IMR-90 (cell line): ENCODE measurements around the gene CABCOCO1. TPM values are rescaled to one million over a fixed set of nuclear protein-coding genes. Genes with fewer than 3 reads are reported as not detected.

Experiments
- ATAC-seq: fragments of 200-7000 bp; cut with Tn5 transposase; 2 replicates; pipeline ENCODE4 v1.9.1; 2020; ENCODE audit warnings: low read depth, mild to moderate bottlenecking, moderate library complexity
- BruUV-seq: library from RNA; stranded (reverse); fragments of 400-500 nt; replicated peaks from 2 replicates; lab custom pipeline; 2021; lab: Mats Ljungman, UMichigan
- CTCF ChIA-PET: fragments of 300-600 bp; formaldehyde crosslinking; extraction: SDS; loops from one replicate; lab custom pipeline; 2021; ENCODE audit warnings: antibody characterized with exemption; lab: Yijun Ruan, JAX
- POLR2A ChIA-PET: fragments of 300-600 bp; sonication (Branson Sonifier 250); formaldehyde crosslinking; loops from one replicate; lab custom pipeline; 2022; ENCODE audit warnings: antibody characterized with exemption; ENCODE audit not compliant: unreplicated experiment; lab: Charles Lee
- DNase-seq: peaks from one replicate; pipeline ENCODE4 v3.0.0; 2013
- H2AFZ ChIP-seq: replicated peaks from 2 replicates; pipeline ENCODE3; 2013; ENCODE audit warnings: low read length, mild to moderate bottlenecking; ENCODE audit not compliant: poor library complexity
- H2AK5ac ChIP-seq: 2 replicates; pipeline ENCODE4 v1.6.1; 2013; ENCODE audit warnings: low read depth, low read length, inconsistent platforms
- H2AK9ac ChIP-seq: replicated peaks from 2 replicates; pipeline ENCODE3; 2013; ENCODE audit warnings: mild to moderate bottlenecking, low read depth, low read length, moderate library complexity; ENCODE audit not compliant: poor library complexity
- H2BK120ac ChIP-seq: 2 replicates; pipeline ENCODE4 v1.6.1; 2013; ENCODE audit warnings: low read depth, low read length, inconsistent platforms
- H2BK15ac ChIP-seq: 3 replicates; pipeline ENCODE4 v1.6.1; 2013; ENCODE audit warnings: low read depth, low read length, inconsistent platforms
- H2BK20ac ChIP-seq: 2 replicates; pipeline ENCODE4 v1.6.1; 2013; ENCODE audit warnings: low read depth, mild to moderate bottlenecking, inconsistent platforms, low read length, moderate library complexity
- H2BK5ac ChIP-seq: 2 replicates; pipeline ENCODE4 v1.6.1; 2013; ENCODE audit warnings: mild to moderate bottlenecking, low read depth, low read length, inconsistent platforms; ENCODE audit not compliant: poor library complexity, severe bottlenecking
- H3K14ac ChIP-seq: replicated peaks from 2 replicates; pipeline ENCODE4 v1.6.1; 2013; ENCODE audit warnings: low read depth, low read length, inconsistent platforms
- H3K18ac ChIP-seq: 2 replicates; pipeline ENCODE4 v1.6.1; 2013; ENCODE audit warnings: low read depth, low read length, control low read depth
- H3K23ac ChIP-seq: 2 replicates; pipeline ENCODE4 v1.6.1; 2013; ENCODE audit warnings: low read depth, low read length, inconsistent platforms
- H3K27ac ChIP-seq: 2 replicates; pipeline ENCODE4 v1.5.1; 2013; ENCODE audit warnings: mild to moderate bottlenecking, control low read depth, low read length; ENCODE audit not compliant: insufficient read depth
- H3K27me3 ChIP-seq: 2 replicates; pipeline ENCODE4 v1.6.1; 2013; ENCODE audit warnings: low read length; ENCODE audit not compliant: control insufficient read depth, insufficient read depth
- H3K36me3 ChIP-seq: 2 replicates; pipeline ENCODE4 v1.6.1; 2013; ENCODE audit warnings: low read length, mixed read lengths; ENCODE audit not compliant: control insufficient read depth, insufficient read depth
- H3K4ac ChIP-seq: 2 replicates; pipeline ENCODE4 v1.6.1; 2013; ENCODE audit warnings: low read depth, low read length, inconsistent platforms
- H3K4me1 ChIP-seq: 2 replicates; pipeline ENCODE4 v1.6.1; 2013; ENCODE audit warnings: low read length, mixed read lengths; ENCODE audit not compliant: control insufficient read depth, insufficient read depth
- H3K4me2 ChIP-seq: 2 replicates; pipeline ENCODE4 v1.6.1; 2013; ENCODE audit warnings: low read depth, mild to moderate bottlenecking, control low read depth, low read length, moderate library complexity
- H3K4me3 ChIP-seq: 2 replicates; pipeline ENCODE4 v1.5.1; 2013; ENCODE audit warnings: low read depth, mild to moderate bottlenecking, control low read depth, low read length, moderate library complexity; ENCODE audit not compliant: insufficient read depth
- H3K56ac ChIP-seq: 2 replicates; pipeline ENCODE4 v1.6.1; 2013; ENCODE audit warnings: low read length, inconsistent platforms; ENCODE audit not compliant: insufficient read depth; ENCODE audit errors: extremely low read depth
- H3K79me1 ChIP-seq, 2 experiments: 2 replicates each; pipeline ENCODE4 v1.6.1; 2013; ENCODE audit warnings: low read length in 2 of 2, inconsistent platforms in 1 of 2, low read depth in 1 of 2
- H3K9ac ChIP-seq: 2 replicates; pipeline ENCODE4 v1.6.1; 2013; ENCODE audit warnings: low read depth, low read length, control low read depth
- H3K9me1 ChIP-seq: 2 replicates; pipeline ENCODE4 v1.6.1; 2013; ENCODE audit warnings: low read length, inconsistent platforms; ENCODE audit not compliant: insufficient read depth
- H3K9me3 ChIP-seq: 2 replicates; pipeline ENCODE4 v1.6.1; 2013; ENCODE audit warnings: low read length; ENCODE audit not compliant: control insufficient read depth, insufficient read depth
- H4K20me1 ChIP-seq: 2 replicates; pipeline ENCODE4 v1.6.1; 2013; ENCODE audit warnings: low read length, inconsistent platforms; ENCODE audit not compliant: insufficient read depth
- H4K5ac ChIP-seq: 2 replicates; pipeline ENCODE4 v1.6.1; 2013; ENCODE audit warnings: mild to moderate bottlenecking, low read depth, low read length, control low read depth
- H4K8ac ChIP-seq, 2 experiments: 2 replicates each; pipeline ENCODE4 v1.6.1; 2013; ENCODE audit warnings: low read depth in 2 of 2, low read length in 2 of 2, control low read depth in 1 of 2, inconsistent platforms in 1 of 2
- H4K91ac ChIP-seq: 2 replicates; pipeline ENCODE4 v1.6.1; 2013; ENCODE audit warnings: low read depth, low read length, inconsistent platforms; ENCODE audit not compliant: insufficient read depth
- BHLHE40 ChIP-seq: fragments of 150-350 bp; IDR thresholded peaks from 2 replicates; pipeline ENCODE4 v1.6.1; 2016; ENCODE audit warnings: mild to moderate bottlenecking, low read depth, low read length
- CEBPB ChIP-seq: IDR thresholded peaks from 2 replicates; pipeline ENCODE4 v1.6.1; 2012; ENCODE audit warnings: low read depth, low read length, improper control_type of control experiment
- CHD1 ChIP-seq: IDR thresholded peaks from 2 replicates; pipeline ENCODE4 v1.6.1; 2012; ENCODE audit warnings: low read depth, low read length, improper control_type of control experiment
- FOS ChIP-seq: fragments of 150-350 bp; IDR thresholded peaks from 2 replicates; pipeline ENCODE4 v1.6.1; 2016; ENCODE audit warnings: low read depth, low read length
- MAFK ChIP-seq: IDR thresholded peaks from 2 replicates; pipeline ENCODE4 v1.6.1; 2012; ENCODE audit warnings: low read depth, low read length, improper control_type of control experiment
- MAZ ChIP-seq: IDR thresholded peaks from 2 replicates; pipeline ENCODE4 v1.6.1; 2012; ENCODE audit warnings: low read depth, mild to moderate bottlenecking, low read length, improper control_type of control experiment, moderate library complexity, borderline replicate concordance
- MXI1 ChIP-seq: IDR thresholded peaks from 2 replicates; pipeline ENCODE4 v1.6.1; 2012; ENCODE audit warnings: low read depth, mild to moderate bottlenecking, low read length, moderate library complexity, borderline replicate concordance
- NFE2L2 ChIP-seq: fragments of 150-350 bp; IDR thresholded peaks from 2 replicates; pipeline ENCODE4 v1.6.1; 2016; ENCODE audit warnings: low read depth, mild to moderate bottlenecking, low read length
- POLR2A ChIP-seq: IDR thresholded peaks from 2 replicates; pipeline ENCODE4 v1.6.1; 2012; ENCODE audit warnings: mild to moderate bottlenecking, low read depth, low read length
- RAD21 ChIP-seq: IDR thresholded peaks from 2 replicates; pipeline ENCODE4 v1.6.1; 2012; ENCODE audit warnings: low read length, improper control_type of control experiment
- RCOR1 ChIP-seq: IDR thresholded peaks from 2 replicates; pipeline ENCODE4 v1.6.1; 2012; ENCODE audit warnings: mild to moderate bottlenecking, low read length, improper control_type of control experiment; ENCODE audit not compliant: insufficient replicate concordance
- RFX5 ChIP-seq: IDR thresholded peaks from 2 replicates; pipeline ENCODE4 v1.8.0; 2012; ENCODE audit warnings: low read depth, mild to moderate bottlenecking, low read length, moderate library complexity
- SMC3 ChIP-seq: fragments of 150-350 bp; IDR thresholded peaks from 2 replicates; pipeline ENCODE4 v1.6.1; 2016; ENCODE audit warnings: low read depth, mild to moderate bottlenecking, antibody characterized with exemption, low read length, moderate library complexity
- WGBS, 2 experiments: methylation state at CpG; one replicate each; pipeline versions ENCODE4 v1.1.5 to v1.1.7; 2013; ENCODE audit warnings: missing lambda C conversion rate in 2 of 2; ENCODE audit not compliant: insufficient read length in 1 of 2; ENCODE audit errors: extremely low coverage in 2 of 2; 5-methylcytosine and 5-hydroxymethylcytosine counted together
- dilution Hi-C: fragments of 300-500 bp; cut with HindIII; formaldehyde crosslinking; loops from one replicate; pipeline ENCODE4 v1.14.3; 2018; ENCODE audit warnings: low sequenced_read_pairs; ENCODE audit not compliant: unreplicated experiment
- in situ Hi-C: fragments of 300-500 bp; cut with MboI; formaldehyde crosslinking; loops from 3 replicates; pipeline ENCODE4 v1.14.3; 2019; ENCODE audit warnings: low sequenced_read_pairs, inconsistent platforms, mixed read lengths
- intact Hi-C: fragments of 100-400 bp; cut with micrococcal nuclease; formaldehyde crosslinking; loops from 2 replicates; pipeline ENCODE4 v1.10.0; 2022
- polyA plus RNA-seq, 3 experiments: library from polyadenylated mRNA; depleted of rRNA; stranded (reverse); fragments of >200 nt; gene quantifications; 2 replicates each; pipeline ENCODE4 v1.2.3, GENCODE V29; 2012; ENCODE audit warnings: low replicate concordance in 1 of 3
- total RNA-seq: library from RNA; depleted of rRNA; stranded (reverse); fragments of >200 nt; gene quantifications from 2 replicates; pipeline ENCODE4 v1.2.3, GENCODE V29; 2012
- TF ChIP-seq, protein P1 (sequence below): fragments of 150-350 bp; IDR thresholded peaks from 2 replicates; pipeline ENCODE4 v1.6.1; 2017; ENCODE audit warnings: mild to moderate bottlenecking, antibody characterized with exemption, low read length, low read depth
- TF ChIP-seq, protein P2 (sequence below): conservative IDR thresholded peaks from 2 replicates; pipeline ENCODE4 v1.5.1; 2012; ENCODE audit warnings: mild to moderate bottlenecking, low read depth, low read length, improper control_type of control experiment
- TF ChIP-seq, protein P3 (sequence below): fragments of 150-350 bp; IDR thresholded peaks from 2 replicates; pipeline ENCODE4 v1.6.1; 2016; ENCODE audit warnings: low read depth, mild to moderate bottlenecking, low read length, moderate library complexity, borderline replicate concordance

The CABCOCO1 gene
- total and polyA plus RNA-seq, 2 of the 4 experiments (the other 2 are of a cell fraction) = 0.18 to 0.31 TPM

DNA sequence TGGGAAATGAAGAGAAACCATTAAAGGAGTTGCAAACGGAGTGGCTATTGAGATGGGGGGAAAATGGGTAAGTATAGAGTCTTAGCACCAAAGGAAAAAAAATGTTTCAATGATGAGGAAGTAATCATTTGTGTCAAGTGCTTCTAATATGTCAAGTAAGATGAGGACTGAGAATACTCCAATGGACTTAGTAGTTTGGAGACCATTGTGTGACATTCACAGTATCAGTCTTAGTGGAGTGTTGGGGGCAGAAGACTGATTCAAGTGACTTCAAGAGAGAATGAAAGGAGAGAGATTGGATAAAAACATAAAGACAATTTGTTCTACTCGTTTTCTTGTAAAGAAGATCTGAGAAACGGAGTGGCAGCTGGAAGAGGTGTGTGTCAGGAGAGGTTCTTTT, 150.2 kb downstream of the CABCOCO1 start:
- no peak overlapping the region for H4K8ac ChIP-seq
- H2AK5ac ChIP-seq = no peak overlapping the region
- H3K27ac ChIP-seq = no peak overlapping the region
- H3K79me1 ChIP-seq = no peaks in the 10 kb centered on the region
- H4K5ac ChIP-seq = no peak overlapping the region
- no peaks in the 10 kb centered on the region for H3K27me3 ChIP-seq
- H3K9me1 ChIP-seq = no peaks in the 10 kb centered on the region
- ChIA-PET CTCF (interaction anchor here (0.7 kb wide), 2 partner anchors 18 to 255 kb away, joined by 3 read pairs; no protein-coding TSS in a partner anchor), POLR2A (no interaction called here)
- in situ Hi-C loops (no loop called here), dilution Hi-C loops (no loop called here), intact Hi-C loops (no loop called here)
- H3K23ac ChIP-seq = no peak overlapping the region
- H2AK9ac ChIP-seq = no peak overlapping the region
- H2AFZ ChIP-seq = no peak overlapping the region
- H2BK5ac ChIP-seq = no peak overlapping the region
- WGBS, 2 experiments = 100% methylated on average over 2 of the region's 3 CpGs; no CpG with 5 or more reads in 1 of the 2 experiments
- no peak for TF ChIP-seq RFX5
- TF ChIP-seq, protein P1, sequence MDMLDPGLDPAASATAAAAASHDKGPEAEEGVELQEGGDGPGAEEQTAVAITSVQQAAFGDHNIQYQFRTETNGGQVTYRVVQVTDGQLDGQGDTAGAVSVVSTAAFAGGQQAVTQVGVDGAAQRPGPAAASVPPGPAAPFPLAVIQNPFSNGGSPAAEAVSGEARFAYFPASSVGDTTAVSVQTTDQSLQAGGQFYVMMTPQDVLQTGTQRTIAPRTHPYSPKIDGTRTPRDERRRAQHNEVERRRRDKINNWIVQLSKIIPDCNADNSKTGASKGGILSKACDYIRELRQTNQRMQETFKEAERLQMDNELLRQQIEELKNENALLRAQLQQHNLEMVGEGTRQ = no peak
- no peak for TF ChIP-seq RCOR1
- no peak for TF ChIP-seq CHD1
- TF ChIP-seq MAZ = no peak
- no peak for TF ChIP-seq NFE2L2
- no peak for TF ChIP-seq MXI1
- TF ChIP-seq, protein P2, sequence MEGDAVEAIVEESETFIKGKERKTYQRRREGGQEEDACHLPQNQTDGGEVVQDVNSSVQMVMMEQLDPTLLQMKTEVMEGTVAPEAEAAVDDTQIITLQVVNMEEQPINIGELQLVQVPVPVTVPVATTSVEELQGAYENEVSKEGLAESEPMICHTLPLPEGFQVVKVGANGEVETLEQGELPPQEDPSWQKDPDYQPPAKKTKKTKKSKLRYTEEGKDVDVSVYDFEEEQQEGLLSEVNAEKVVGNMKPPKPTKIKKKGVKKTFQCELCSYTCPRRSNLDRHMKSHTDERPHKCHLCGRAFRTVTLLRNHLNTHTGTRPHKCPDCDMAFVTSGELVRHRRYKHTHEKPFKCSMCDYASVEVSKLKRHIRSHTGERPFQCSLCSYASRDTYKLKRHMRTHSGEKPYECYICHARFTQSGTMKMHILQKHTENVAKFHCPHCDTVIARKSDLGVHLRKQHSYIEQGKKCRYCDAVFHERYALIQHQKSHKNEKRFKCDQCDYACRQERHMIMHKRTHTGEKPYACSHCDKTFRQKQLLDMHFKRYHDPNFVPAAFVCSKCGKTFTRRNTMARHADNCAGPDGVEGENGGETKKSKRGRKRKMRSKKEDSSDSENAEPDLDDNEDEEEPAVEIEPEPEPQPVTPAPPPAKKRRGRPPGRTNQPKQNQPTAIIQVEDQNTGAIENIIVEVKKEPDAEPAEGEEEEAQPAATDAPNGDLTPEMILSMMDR = no peak
- TF ChIP-seq BHLHE40 = no peak
- TF ChIP-seq, protein P3, sequence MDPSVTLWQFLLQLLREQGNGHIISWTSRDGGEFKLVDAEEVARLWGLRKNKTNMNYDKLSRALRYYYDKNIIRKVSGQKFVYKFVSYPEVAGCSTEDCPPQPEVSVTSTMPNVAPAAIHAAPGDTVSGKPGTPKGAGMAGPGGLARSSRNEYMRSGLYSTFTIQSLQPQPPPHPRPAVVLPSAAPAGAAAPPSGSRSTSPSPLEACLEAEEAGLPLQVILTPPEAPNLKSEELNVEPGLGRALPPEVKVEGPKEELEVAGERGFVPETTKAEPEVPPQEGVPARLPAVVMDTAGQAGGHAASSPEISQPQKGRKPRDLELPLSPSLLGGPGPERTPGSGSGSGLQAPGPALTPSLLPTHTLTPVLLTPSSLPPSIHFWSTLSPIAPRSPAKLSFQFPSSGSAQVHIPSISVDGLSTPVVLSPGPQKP = no peak
- TF ChIP-seq SMC3 = no peak
- TF ChIP-seq FOS = no peak
- no peak for TF ChIP-seq MAFK
- no peak for TF ChIP-seq POLR2A
- no peak for TF ChIP-seq RAD21
- TF ChIP-seq CEBPB = no peak
- H3K4me3 ChIP-seq = no peak overlapping the region
- H2BK15ac ChIP-seq = no peak overlapping the region
- no peaks in the 10 kb centered on the region for H3K4me1 ChIP-seq
- no peak overlapping the region for H3K4me2 ChIP-seq
- H2BK20ac ChIP-seq = no peak overlapping the region
- no peak overlapping the region for H3K14ac ChIP-seq
- H3K36me3 ChIP-seq = no peaks in the 10 kb centered on the region
- H2BK120ac ChIP-seq = no peak overlapping the region
- H3K9ac ChIP-seq = no peak overlapping the region
- no peak for DNase-seq
- H4K91ac ChIP-seq = no peak overlapping the region
- no TSS peak for BruUV-seq
- no peak overlapping the region for H3K4ac ChIP-seq
- H3K18ac ChIP-seq = no peak overlapping the region
- ATAC-seq = no peak
- H3K56ac ChIP-seq = no peak overlapping the region
- no peaks in the 10 kb centered on the region for H3K9me3 ChIP-seq
- H4K20me1 ChIP-seq = no peaks in the 10 kb centered on the region
